ENCODE measurements around the gene FKBP15.

DNA sequence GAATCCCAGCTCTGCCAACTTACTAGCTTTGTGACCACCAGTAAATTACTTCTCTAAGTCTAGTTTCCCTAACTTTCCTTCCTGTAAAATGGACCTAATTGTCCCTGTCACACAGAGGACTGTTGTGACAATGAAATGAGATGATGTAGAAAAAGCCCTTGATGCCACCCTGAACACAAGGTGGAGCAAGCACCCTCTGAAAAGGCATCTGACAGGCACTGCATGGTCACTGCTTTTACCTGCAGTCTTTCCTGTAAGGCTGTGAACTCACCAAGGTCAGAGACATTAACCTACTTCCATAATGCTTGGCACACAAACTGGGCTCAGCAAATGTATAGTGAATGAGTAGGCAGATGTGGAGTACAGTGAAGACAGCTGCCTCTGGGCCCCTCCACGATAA lies 64.2 kb downstream of the FKBP15 start:
- TF ChIP-seq, protein P1, sequence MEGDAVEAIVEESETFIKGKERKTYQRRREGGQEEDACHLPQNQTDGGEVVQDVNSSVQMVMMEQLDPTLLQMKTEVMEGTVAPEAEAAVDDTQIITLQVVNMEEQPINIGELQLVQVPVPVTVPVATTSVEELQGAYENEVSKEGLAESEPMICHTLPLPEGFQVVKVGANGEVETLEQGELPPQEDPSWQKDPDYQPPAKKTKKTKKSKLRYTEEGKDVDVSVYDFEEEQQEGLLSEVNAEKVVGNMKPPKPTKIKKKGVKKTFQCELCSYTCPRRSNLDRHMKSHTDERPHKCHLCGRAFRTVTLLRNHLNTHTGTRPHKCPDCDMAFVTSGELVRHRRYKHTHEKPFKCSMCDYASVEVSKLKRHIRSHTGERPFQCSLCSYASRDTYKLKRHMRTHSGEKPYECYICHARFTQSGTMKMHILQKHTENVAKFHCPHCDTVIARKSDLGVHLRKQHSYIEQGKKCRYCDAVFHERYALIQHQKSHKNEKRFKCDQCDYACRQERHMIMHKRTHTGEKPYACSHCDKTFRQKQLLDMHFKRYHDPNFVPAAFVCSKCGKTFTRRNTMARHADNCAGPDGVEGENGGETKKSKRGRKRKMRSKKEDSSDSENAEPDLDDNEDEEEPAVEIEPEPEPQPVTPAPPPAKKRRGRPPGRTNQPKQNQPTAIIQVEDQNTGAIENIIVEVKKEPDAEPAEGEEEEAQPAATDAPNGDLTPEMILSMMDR (IDR thresholded peaks at IDR 0.05; ENCODE audit: insufficient read depth, low read depth, low read length), result no peak
- TF ChIP-seq EZH2 (IDR thresholded peaks at IDR 0.05; ENCODE audit: insufficient read depth, low read length), result no peak

Measured in astrocyte (in vitro differentiated cells and primary cell).